Measurements from ENCODE around the gene SLC39A3.

Gene SLC39A3, protein sequence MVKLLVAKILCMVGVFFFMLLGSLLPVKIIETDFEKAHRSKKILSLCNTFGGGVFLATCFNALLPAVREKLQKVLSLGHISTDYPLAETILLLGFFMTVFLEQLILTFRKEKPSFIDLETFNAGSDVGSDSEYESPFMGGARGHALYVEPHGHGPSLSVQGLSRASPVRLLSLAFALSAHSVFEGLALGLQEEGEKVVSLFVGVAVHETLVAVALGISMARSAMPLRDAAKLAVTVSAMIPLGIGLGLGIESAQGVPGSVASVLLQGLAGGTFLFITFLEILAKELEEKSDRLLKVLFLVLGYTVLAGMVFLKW

DNA sequence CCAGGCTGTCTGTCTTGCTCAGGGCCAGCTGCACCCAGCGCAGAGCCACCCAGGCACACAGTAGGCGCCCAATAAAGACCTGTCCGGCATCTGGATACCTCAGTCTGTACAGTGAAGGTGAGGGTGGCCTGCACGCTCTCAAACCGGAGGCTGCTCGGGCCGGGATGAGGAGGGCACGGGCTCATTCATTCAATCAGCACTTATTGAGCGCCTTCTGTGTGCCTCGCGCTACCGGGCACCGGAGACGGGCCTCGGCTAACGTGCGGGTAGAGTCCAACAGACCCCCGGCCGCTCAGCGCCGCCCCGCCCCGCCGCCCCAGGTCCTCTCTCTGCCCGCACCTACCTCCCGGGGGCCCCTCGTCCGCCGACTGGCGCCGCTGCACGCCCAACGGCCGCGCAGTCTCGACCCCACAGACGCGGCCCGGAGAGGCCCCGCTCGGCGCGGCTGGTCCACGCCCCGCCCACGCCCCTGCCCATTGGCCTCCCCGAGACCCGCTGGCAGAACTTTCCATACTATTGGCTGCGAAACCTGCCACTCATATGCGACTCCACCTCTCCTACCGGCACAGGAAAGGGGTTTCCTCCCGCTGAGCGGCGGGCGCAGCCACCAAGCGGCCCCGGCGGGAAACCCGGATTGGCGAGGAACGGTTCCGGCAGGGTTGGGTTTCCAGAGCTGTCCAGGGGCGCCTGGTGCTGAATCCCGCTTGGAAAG is at the start of gene SLC39A3:
Gene SLC39A3 (minus strand): TSS at position 416 of the 712 bp plus-strand sequence. CDS start 2,760 bp downstream, outside the sequence.
- DNase-seq = peak; percentile 98

DNA sequence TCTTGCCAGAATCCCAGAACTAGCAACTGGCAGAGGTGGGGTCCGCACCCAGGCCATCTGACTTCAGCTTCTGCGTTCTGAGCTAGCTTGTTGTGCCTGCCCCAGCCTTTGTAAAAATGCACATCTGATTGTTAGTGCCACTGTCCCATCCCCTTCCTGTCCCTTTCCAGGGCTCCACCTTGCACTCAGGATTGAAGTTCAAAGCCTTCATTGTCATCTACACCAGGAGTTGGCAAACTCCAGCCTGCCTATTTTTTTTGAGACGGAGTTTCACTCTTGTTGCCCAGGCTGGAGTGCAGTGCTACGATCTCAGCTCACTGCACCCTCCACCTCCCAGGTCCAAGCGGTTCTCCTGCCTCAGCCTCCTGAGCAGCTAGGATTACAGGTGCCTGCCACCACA is 48.4 kb upstream of the SLC39A3 start:
- no peak for DNase-seq

DNA sequence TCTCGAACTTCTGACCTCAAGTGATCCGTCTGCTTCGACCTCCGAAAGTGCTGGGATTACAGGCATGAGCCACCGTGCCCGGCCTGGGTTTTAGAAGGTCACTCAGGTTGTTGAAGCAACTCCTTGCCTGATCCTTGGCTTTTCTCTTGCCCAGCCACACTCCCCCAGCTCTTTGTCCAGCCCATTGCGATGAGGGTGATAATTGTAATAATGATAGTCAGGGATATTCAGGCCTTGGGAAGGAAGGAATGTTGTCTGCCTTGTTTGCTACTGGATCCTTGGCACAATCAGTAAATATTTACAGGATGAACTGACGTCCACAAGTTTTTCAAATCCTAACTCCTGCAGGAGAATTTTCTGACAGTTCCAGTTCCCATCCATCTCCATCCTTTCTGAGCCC is 47.3 kb upstream of the SLC39A3 start:
- no peak for DNase-seq

DNA sequence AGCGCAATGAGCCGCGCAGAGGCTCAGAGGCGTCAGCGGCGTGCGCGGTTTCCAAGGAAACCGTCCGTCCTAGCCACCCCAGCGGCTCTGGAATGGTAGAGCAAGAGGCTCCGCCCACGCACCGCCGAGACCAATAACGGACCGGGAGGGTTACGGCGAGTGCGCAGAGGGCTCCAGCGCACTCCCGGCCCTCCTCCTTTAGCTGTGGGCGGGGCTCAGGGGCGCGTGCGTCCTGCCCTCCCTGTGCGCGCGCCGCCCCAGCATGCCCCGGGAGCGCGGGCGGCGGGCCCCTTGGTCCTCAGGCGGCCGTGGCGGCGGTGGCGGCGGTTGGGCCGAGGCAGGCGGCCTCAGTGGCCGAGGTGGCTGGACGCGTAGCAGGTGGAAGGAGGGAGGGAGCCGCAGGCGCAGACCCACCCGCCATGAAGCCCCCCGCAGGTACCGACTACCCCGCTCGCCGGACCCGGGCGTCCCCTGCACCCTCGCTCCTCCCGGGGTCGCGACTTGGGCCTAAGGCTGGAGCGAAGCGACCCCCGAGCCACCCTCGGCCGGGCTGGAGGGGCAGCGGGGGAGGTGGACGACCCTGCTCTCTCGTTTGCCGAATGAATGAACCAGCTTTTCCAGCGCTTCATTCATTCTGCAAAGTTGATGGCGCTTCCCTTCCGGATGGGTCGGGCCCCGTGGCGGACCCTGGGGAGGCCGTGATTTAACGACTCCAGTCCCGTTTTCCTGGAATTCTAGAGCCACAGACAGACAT is 45.6 kb upstream of the SLC39A3 start, which contains the start of gene THOP1:
Gene THOP1 (plus strand): TSS at position 260 of the 754 bp plus-strand sequence. CDS start 160 bp downstream, at position 420.
- DNase-seq = peak; percentile 99

DNA sequence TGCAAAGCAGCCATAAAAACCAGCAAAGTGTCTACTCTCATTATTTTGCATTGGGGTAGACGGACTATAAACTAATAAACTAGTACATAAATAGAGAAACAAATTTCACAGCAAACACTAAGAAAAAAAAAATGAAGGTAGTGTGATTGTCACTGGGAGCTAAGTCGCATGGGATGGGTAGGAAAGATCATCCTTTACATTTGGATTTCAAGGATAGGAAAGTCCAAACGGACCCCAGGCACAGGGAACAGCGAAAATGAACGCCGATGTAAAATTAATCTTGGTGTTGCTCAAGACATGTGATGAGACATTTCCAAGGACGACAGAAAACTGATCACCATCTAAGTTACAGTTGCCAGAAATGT is 43.9 kb upstream of the SLC39A3 start:
- DNase-seq = no peak

- peak; percentile 98 for DNase-seq
Measured at GRCh38 chr19:2782936-2783780, 43.3 kb upstream of the SLC39A3 start, which contains the start of gene SGTA. Gene SGTA, minus strand, starts transcription at chr19:2783273. Its CDS starts 14,205 bp downstream, at chr19:2769068.

- DNase-seq = no peak
Measured at GRCh38 chr19:2782329-2782935, 42.6 kb upstream of the SLC39A3 start.

GRCh38 chr19:2780284-2780683 is 40.5 kb upstream of the SLC39A3 start:
- DNase-seq = no peak

DNA sequence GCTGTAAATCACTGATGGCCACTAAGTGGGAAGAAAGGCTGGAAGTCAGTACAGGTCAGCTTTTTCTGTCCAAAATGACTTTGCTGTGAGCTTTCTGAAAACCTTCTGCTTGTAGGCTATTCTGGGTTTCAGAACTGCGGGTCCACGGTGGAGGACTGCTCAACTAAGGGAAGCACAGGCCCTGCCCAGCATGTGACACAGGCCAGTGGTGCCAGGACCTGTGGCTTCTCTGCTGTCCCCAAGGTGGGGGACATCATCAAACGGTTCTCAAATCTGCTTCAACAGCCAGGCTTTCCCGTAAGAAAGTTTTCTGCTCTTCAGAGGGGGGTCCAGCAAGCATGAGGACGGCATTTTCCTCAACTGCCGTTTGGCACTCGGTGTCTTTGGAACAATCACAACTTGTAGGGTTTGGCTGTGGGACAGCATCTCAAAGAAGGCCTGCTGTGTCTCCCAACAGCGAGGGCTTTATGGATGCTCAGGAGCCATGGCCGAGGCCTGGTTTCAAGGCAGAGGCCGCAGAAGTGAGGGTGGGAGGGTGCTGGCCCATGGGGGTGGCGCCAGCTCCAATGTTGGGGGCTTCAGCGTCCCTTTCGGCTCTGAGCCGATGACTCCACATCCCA is 39.4 kb upstream of the SLC39A3 start:
- no peak for DNase-seq

- no peak for DNase-seq
Measured at GRCh38 chr19:2777952-2778683, 38.3 kb upstream of the SLC39A3 start.

GRCh38 chr19:2775556-2776430 is 36.0 kb upstream of the SLC39A3 start:
- DNase-seq = peak; percentile 71

DNA sequence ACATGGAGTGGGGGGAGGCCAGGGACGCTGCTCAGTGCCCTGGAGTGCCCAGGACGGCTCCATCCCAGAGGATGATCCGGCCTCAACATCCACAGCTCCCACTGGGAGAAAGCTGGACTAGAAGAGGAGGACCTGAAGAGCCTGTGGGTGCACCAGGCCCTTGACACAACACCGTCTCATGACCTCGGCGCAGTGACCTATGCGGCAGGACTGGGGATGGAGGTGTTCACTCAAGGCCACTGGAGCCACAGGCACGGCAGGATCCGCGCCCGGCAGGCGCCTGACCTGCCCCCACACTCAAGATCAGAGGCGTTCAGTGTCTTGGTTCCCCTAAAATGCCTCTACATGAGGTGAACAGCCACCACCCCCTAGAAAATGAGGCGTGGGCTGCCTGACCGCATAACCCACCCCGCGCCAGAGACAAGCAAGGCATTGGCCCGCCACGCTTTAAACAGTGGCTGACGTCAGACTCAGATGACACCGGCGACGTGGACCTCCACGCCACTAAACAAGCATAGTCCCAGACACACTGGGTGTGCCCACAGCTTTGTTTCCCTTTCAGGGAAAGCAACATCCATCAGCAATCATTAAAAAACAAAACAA is 35.2 kb upstream of the SLC39A3 start:
- peak; percentile 27 for DNase-seq

DNA sequence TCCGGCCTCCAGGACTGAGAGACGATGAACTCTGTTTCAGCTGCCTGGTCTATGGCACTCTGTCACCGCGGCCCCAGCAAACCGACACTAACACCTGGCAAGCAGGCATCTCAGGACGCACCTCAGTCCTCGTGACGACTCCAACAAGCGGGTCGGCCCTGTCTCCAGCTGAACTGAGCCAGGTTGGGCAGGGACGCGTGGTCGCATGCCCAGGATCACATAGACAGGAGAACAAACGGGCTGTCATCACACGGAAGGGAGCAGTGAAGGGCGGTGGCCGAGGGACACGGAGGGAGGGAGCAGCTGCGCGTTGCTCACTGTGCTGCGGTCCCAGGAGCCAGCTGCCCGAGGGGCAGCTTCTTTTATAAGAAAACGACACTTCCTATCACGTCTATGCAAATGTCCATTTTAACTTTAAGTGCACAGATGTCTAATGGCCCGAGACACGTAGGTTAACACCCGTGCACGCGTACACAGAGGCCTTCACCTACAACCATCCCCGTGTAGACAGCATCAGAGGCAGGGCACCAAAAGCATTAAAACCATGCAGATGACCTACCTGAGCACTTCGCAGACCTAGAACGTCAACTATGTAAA is 34.4 kb upstream of the SLC39A3 start:
- no peak for DNase-seq

DNA sequence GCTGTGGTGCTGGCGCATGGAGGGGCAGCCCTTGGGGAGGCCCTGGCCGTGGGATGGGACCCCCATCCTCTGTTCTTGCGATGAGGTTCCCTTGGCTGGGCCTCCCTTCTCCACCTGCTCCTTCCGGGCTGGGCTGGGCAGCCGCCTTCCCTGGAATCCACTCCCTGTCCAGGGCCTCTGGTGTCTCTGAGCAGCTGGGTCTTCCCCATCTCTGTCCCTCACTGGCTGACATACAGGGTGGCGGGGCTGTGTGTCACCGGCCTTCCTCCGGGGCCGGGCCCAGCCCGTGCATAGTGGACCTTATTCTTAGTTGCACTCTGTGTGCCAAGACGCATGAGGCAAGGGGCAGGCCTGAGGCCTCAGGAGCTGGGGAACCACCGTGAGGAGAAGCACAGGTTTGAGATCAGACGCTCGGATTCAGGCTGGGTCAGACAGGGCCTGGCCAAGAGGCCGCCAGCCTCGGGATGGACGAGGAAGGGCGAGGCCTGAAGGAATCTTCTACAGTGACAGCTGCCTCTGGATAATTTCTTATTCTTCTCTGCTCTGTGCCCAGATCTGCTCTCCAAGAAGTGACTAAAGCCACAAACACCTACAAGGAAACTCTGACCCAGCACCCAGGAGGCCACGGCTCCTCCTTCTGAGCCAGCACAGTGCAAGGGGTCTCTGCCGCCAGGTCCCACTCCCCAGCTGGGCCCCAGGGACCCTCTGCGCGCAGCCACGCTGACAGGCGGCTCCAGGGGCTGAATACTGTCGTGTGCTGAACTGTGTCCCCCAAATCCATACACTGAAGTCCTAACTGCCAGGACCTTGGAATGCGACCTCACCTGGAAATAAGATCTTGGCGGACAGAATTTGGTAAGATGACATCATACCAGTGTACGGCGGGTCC is 32.2 kb upstream of the SLC39A3 start:
- no peak for DNase-seq

- DNase-seq = no peak
Measured at GRCh38 chr19:2770055-2771013, 30.5 kb upstream of the SLC39A3 start.

DNA sequence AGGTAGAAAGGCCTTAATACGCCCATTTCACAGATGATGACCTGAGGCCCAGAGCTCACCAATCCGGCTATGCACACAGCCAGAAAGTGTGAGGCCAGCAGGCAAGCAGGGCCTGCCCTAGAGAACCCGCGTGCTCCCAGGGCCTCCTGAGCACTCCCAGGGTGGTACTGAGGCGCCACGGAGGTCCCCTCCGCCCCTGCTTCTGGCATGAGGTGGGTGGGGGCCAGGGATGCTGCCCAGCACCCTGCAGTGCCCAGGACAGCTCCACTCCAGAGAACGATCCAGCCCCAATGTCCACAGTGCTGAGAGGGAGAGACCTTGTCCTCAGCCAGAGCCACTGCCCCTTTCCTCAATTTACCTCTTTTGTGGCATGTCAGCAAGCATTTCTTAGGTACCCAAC is 29.4 kb upstream of the SLC39A3 start:
- DNase-seq = no peak

Data from CD4-positive, alpha-beta T cell treated with Interleukin-15 for 1 hour (primary cell).